Naive thymus-derived CD4-positive, alpha-beta T cell (primary cell): ENCODE data around the gene ANO4. TPM values are rescaled to one million over a fixed set of nuclear protein-coding genes. Genes with fewer than 3 reads are reported as not detected.

Experiments
- ATAC-seq: fragments of 150-1000 bp; cut with Tn5 transposase; 2 replicates; pipeline ENCODE4 v1.10.0; 2021; ENCODE audit warnings: mild to moderate bottlenecking, moderate library complexity
- CTCF ChIA-PET: fragments of 350-600 bp; sonication (Branson Sonifier 250); formaldehyde crosslinking; loops from one replicate; lab custom pipeline; 2021; ENCODE audit warnings: antibody characterized with exemption; lab: Charles Lee
- POLR2A ChIA-PET: fragments of 350-600 bp; sonication (Branson Sonifier 250); formaldehyde crosslinking; loops from one replicate; lab custom pipeline; 2021; ENCODE audit warnings: antibody characterized with exemption, inconsistent platforms; lab: Charles Lee
- DNase-seq, 9 donors: peaks; one replicate each; pipeline versions ENCODE4 v3.0.0 to v3.0.0-alpha.2; 2020 to 2022; ENCODE audit warnings: mixed read lengths in 1 of 9
- H3K27ac ChIP-seq: one replicate; pipeline ENCODE4 v1.7.0; 2013; ENCODE audit warnings: mild to moderate bottlenecking, low read depth, low read length, moderate library complexity
- H3K27me3 ChIP-seq, 2 donors: one replicate each; pipeline ENCODE4 v1.7.0; 2013; ENCODE audit warnings: low read length in 2 of 2, mild to moderate bottlenecking in 2 of 2, moderate library complexity in 2 of 2; ENCODE audit not compliant: control insufficient read depth in 2 of 2, insufficient read depth in 2 of 2
- H3K36me3 ChIP-seq, 3 experiments: 1 replicate in 2 of 3; 2 replicates in 1 of 3; pipeline ENCODE4 v1.7.0; 2013; ENCODE audit warnings: low read length in 3 of 3, mild to moderate bottlenecking in 3 of 3, moderate library complexity in 1 of 3; ENCODE audit not compliant: insufficient read depth in 3 of 3, control insufficient read depth in 2 of 3
- H3K4me1 ChIP-seq, 2 donors: one replicate each; pipeline ENCODE4 v1.7.0; 2013; ENCODE audit warnings: low read length in 2 of 2, mild to moderate bottlenecking in 2 of 2, moderate library complexity in 1 of 2; ENCODE audit not compliant: control insufficient read depth in 2 of 2, insufficient read depth in 2 of 2
- H3K4me3 ChIP-seq: 2 replicates; pipeline ENCODE4 v1.7.0; 2013; ENCODE audit warnings: mild to moderate bottlenecking, low read length
- H3K9me3 ChIP-seq, 3 experiments: 1 replicate in 2 of 3; 2 replicates in 1 of 3; pipeline ENCODE4 v1.7.0; 2013; ENCODE audit warnings: low read length in 3 of 3; ENCODE audit not compliant: control insufficient read depth in 2 of 3
- H3K27ac Mint-ChIP-seq, 9 donors: one replicate each; pipeline ENCODE4 v1.8.0; 2020 to 2022; ENCODE audit warnings: mixed read lengths in 9 of 9, mild to moderate bottlenecking in 8 of 9, moderate library complexity in 5 of 9, inconsistent platforms in 2 of 9
- H3K27me3 Mint-ChIP-seq, 5 donors: one replicate each; pipeline ENCODE4 v1.8.0; 2021 to 2022; ENCODE audit warnings: mixed read lengths in 5 of 5, mild to moderate bottlenecking in 1 of 5
- H3K36me3 Mint-ChIP-seq, 5 donors: one replicate each; pipeline ENCODE4 v1.8.0; 2020 to 2022; ENCODE audit warnings: mixed read lengths in 5 of 5, mild to moderate bottlenecking in 3 of 5, inconsistent platforms in 1 of 5
- H3K4me1 Mint-ChIP-seq, 7 donors: one replicate each; pipeline ENCODE4 v1.8.0; 2020 to 2022; ENCODE audit warnings: mixed read lengths in 7 of 7, mild to moderate bottlenecking in 3 of 7, inconsistent platforms in 1 of 7
- H3K4me3 Mint-ChIP-seq, 10 donors: one replicate each; pipeline ENCODE4 v1.8.0; 2020 to 2022; ENCODE audit warnings: mild to moderate bottlenecking in 10 of 10, mixed read lengths in 10 of 10, moderate library complexity in 6 of 10, inconsistent platforms in 2 of 10
- H3K9me3 Mint-ChIP-seq, 11 donors: one replicate each; pipeline ENCODE4 v1.8.0; 2020 to 2022; ENCODE audit warnings: mixed read lengths in 11 of 11, mild to moderate bottlenecking in 4 of 11, inconsistent platforms in 1 of 11, moderate library complexity in 1 of 11
- intact Hi-C, 2 donors: fragments of 100-400 bp; cut with micrococcal nuclease; formaldehyde crosslinking; loops; one replicate each; pipeline ENCODE4 v1.15.1; 2023
- polyA plus RNA-seq, 2 donors: library from polyadenylated mRNA; unstranded; fragments of 300-500 nt; fragmentation: Illumina TruSeq; gene quantifications; one replicate each; pipeline ENCODE4 v1.2.3, GENCODE V29; 2021
- total RNA-seq, 6 experiments: library from RNA in 5 of 6; stranded (reverse) in 5 of 6; gene quantifications; 1 replicate in 5 of 6; 2 replicates in 1 of 6; pipeline ENCODE4 v1.2.3 and lab custom pipeline; 2021 to 2026

ANO4 gene
- total and polyA plus RNA-seq, 7 experiments from 2014 or later, result not detected

DNA sequence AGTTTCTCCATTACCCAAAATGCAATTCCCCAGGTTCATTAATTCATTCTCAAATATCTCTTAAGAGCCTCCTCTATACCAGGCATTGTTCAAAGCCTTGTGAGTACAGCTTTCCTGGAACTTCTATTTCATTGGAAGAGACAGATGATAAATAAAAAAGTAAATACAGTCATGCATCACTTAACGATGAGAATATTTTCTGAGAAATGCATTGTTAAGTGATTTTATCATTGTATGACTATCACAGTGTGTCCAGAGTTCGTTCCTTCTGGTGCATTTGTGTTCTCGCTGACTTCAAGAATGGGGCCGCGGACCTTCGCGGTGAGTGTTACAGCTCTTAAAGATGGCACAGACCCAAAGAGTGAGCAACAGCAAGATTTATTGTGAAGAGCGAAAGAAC lies 66.0 kb downstream of the ANO4 start:
- H3K27me3 Mint-ChIP-seq, result peaks cover 0 to 4% (median 0%) of the 10 kb centered on the region in 5 donors
- Histone ChIP-seq H3K4me1 (no peaks in the 10 kb centered on the region), H3K27ac (no peak overlapping the region), H3K36me3 (no peaks in the 10 kb centered on the region), H3K4me3 (no peak overlapping the region), H3K27me3 (no peaks in the 10 kb centered on the region), H3K9me3 (no peaks in the 10 kb centered on the region)
- no peak for DNase-seq
- POLR2A ChIA-PET, result no interaction called here
- H3K36me3 Mint-ChIP-seq, result no peaks in the 10 kb centered on the region
- CTCF ChIA-PET, result no interaction called here
- peaks cover 0 to 12% (median 4%) of the 10 kb centered on the region in 11 donors for H3K9me3 Mint-ChIP-seq
- no peak for ATAC-seq
- H3K27ac Mint-ChIP-seq, result no peak overlapping the region
- intact Hi-C loops, result no loop called here
- H3K4me1 Mint-ChIP-seq, result no peaks in the 10 kb centered on the region
- H3K4me3 Mint-ChIP-seq, result no peak overlapping the region

DNA sequence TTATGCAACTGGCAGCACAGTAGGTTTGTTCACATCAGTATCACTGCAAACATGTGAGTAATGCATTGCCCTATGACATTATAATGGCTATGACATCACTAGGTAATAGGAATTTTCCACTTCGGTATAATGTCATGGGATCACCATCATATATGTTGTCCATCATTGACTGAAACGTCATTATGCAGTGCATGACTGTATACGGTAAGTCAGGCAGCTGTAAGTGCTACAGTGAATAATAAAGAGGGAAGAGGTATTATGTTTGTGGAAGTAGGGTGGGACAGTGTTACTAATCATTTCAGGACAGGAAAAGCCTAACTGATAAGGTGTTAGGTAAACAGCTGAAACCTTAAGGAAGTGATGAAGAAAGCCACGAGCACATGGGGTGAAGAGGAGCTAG lies 68.1 kb downstream of the ANO4 start:
- no peaks in the 10 kb centered on the region for H3K27me3 ChIP-seq
- peaks cover 0 to 8% (median 4%) of the 10 kb centered on the region in 11 donors for H3K9me3 Mint-ChIP-seq
- POLR2A ChIA-PET, result no interaction called here

DNA sequence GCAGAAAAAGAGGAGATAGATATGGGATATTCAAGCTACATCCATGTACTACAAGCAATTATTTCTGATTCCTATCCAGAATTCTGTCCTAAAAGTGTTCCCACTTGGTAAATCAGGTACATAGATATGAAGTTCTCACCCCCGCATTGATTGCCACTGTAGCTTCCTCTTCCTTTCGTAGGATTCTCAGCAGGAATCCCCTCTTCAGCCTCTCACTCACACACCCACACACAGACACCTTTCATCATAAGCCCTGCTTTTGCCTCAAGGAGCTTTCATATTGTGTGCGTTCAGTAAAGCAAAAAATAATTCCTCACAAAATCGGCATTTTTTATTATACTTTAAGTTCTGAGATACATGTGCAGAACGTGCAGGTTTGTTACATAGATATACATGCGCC lies 69.8 kb downstream of the ANO4 start:
- H3K4me1 Mint-ChIP-seq, result no peaks in the 10 kb centered on the region
- POLR2A ChIA-PET, result no interaction called here
- no peak overlapping the region for H3K4me3 ChIP-seq
- H3K4me3 Mint-ChIP-seq, result no peak overlapping the region
- no peak overlapping the region for H3K27ac Mint-ChIP-seq
- no peak overlapping the region for H3K27ac ChIP-seq
- DNase-seq, result no peak
- H3K27me3 Mint-ChIP-seq, result peaks cover 0 to 4% (median 0%) of the 10 kb centered on the region in 5 donors
- no peaks in the 10 kb centered on the region for H3K36me3 Mint-ChIP-seq
- H3K4me1 ChIP-seq, result no peaks in the 10 kb centered on the region
- no peaks in the 10 kb centered on the region for H3K9me3 ChIP-seq
- no peak for ATAC-seq
- H3K36me3 ChIP-seq, result no peaks in the 10 kb centered on the region
- intact Hi-C loops, result no loop called here
- H3K9me3 Mint-ChIP-seq, result peaks cover 0 to 6% (median 4%) of the 10 kb centered on the region in 11 donors
- CTCF ChIA-PET, result no interaction called here
- no peaks in the 10 kb centered on the region for H3K27me3 ChIP-seq

More for the DNA sequence above, 68.1 kb downstream of the ANO4 start:
- Mint-ChIP-seq H3K27me3 (peaks cover 0 to 4% (median 0%) of the 10 kb centered on the region in 5 donors), H3K36me3 (no peaks in the 10 kb centered on the region), H3K4me1 (no peaks in the 10 kb centered on the region), H3K27ac (no peak overlapping the region), H3K4me3 (no peak overlapping the region)
- H3K4me3 ChIP-seq, result no peak overlapping the region
- CTCF ChIA-PET, result no interaction called here
- intact Hi-C loops, result no loop called here
- H3K9me3 ChIP-seq, result no peaks in the 10 kb centered on the region
- H3K36me3 ChIP-seq, result no peaks in the 10 kb centered on the region
- no peak overlapping the region for H3K27ac ChIP-seq
- no peaks in the 10 kb centered on the region for H3K4me1 ChIP-seq
- ATAC-seq, result no peak
- DNase-seq, result no peak

GRCh38 chr12:100867639-100868393 lies 73.2 kb downstream of the ANO4 start:
- DNase-seq, result no peak
- ChIA-PET CTCF (no interaction called here), POLR2A (no interaction called here)
- ATAC-seq, result no peak
- intact Hi-C loops, result no loop called here
- Mint-ChIP-seq H3K27me3 (peaks cover 0 to under 1% (median 0%) of the 10 kb centered on the region in 5 donors), H3K36me3 (no peaks in the 10 kb centered on the region), H3K9me3 (peaks cover 0 to 13% (median under 1%) of the 10 kb centered on the region in 11 donors), H3K4me1 (no peaks in the 10 kb centered on the region), H3K4me3 (no peak overlapping the region), H3K27ac (no peak overlapping the region)
- H3K36me3 ChIP-seq, result no peaks in the 10 kb centered on the region
- no peak overlapping the region for H3K4me3 ChIP-seq
- no peaks in the 10 kb centered on the region for H3K9me3 ChIP-seq
- H3K4me1 ChIP-seq, result no peaks in the 10 kb centered on the region
- no peak overlapping the region for H3K27ac ChIP-seq
- H3K27me3 ChIP-seq, result no peaks in the 10 kb centered on the region

DNA sequence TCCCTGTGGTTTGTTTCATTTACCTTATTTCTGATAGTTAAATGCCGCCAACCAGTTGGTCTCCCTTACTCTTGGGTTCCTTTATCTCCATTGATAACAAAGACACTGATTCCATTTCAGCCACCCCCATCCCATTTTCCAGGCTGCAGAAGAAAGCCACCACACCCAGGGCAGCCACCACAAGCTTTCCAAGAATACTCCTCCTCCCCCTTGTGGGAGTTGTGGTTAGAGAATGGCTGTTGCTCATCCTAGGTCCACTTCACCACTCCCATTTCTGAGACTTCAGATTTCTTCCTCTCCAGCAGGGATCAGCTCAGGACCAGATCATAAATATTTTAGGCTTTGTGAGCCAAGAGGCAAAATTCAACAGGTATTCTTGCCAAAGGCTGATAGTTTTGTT lies 73.9 kb downstream of the ANO4 start:
- ChIA-PET CTCF (no interaction called here), POLR2A (no interaction called here)
- Histone ChIP-seq H3K27me3 (no peaks in the 10 kb centered on the region), H3K4me1 (no peaks in the 10 kb centered on the region), H3K9me3 (no peaks in the 10 kb centered on the region), H3K4me3 (no peak overlapping the region), H3K36me3 (no peaks in the 10 kb centered on the region), H3K27ac (no peak overlapping the region)
- Mint-ChIP-seq H3K27me3 (no peaks in the 10 kb centered on the region), H3K4me3 (no peak overlapping the region), H3K36me3 (peaks cover 0 to 5% (median 0%) of the 10 kb centered on the region in 5 donors), H3K9me3 (peaks cover 0 to 20% (median 7%) of the 10 kb centered on the region in 11 donors), H3K4me1 (no peaks in the 10 kb centered on the region), H3K27ac (no peak overlapping the region)
- intact Hi-C loops, result no loop called here
- DNase-seq (no peak), ATAC-seq (no peak)

GRCh38 chr12:100871195-100871734 lies 76.7 kb downstream of the ANO4 start:
- Mint-ChIP-seq H3K27me3 (peaks cover 0 to 3% (median 0%) of the 10 kb centered on the region in 5 donors), H3K27ac (no peak overlapping the region), H3K4me1 (no peaks in the 10 kb centered on the region), H3K9me3 (peaks cover 3 to 39% (median 13%) of the 10 kb centered on the region in 11 donors), H3K36me3 (peaks cover 0 to 9% (median 0%) of the 10 kb centered on the region in 5 donors), H3K4me3 (no peak overlapping the region)
- DNase-seq, result no peak
- H3K4me3 ChIP-seq, result no peak overlapping the region
- H3K27me3 ChIP-seq, result no peaks in the 10 kb centered on the region
- H3K27ac ChIP-seq, result no peak overlapping the region
- H3K9me3 ChIP-seq, result peaks cover 0 to 6% (median 0%) of the 10 kb centered on the region in 3 experiments
- intact Hi-C loops, result no loop called here
- ChIA-PET POLR2A (no interaction called here), CTCF (no interaction called here)
- H3K36me3 ChIP-seq, result no peaks in the 10 kb centered on the region
- no peak for ATAC-seq
- H3K4me1 ChIP-seq, result no peaks in the 10 kb centered on the region

DNA sequence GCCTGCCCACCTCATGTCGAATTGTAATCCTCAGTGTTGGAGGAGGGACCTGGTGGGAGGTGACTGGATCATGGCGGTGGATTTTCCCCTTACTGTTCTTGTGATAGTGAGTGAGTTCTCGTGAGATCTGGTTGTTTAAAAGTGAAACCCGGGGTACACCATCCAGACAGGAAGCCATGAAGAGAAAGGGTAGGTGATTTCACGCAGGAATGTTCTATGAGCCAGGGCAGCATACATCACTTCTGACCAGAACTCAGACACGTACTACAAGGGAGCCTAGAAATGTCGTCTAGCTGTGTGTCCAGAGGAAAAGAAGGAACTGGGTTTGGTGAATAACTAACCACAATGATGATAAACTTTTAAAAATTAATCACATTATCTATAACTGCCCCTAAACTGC lies 80.6 kb downstream of the ANO4 start:
- H3K9me3 Mint-ChIP-seq, result peaks cover 4 to 36% (median 13%) of the 10 kb centered on the region in 11 donors
- peaks cover 0 to 9% (median 0%) of the 10 kb centered on the region in 5 donors for H3K36me3 Mint-ChIP-seq
- Histone ChIP-seq H3K36me3 (no peaks in the 10 kb centered on the region), H3K9me3 (peaks cover 0 to 6% (median 0%) of the 10 kb centered on the region in 3 experiments), H3K4me3 (no peak overlapping the region), H3K27ac (no peak overlapping the region), H3K27me3 (no peaks in the 10 kb centered on the region), H3K4me1 (no peaks in the 10 kb centered on the region)
- ATAC-seq (no peak), DNase-seq (no peak)
- CTCF ChIA-PET, result no interaction called here
- peaks cover 0 to 5% (median 0%) of the 10 kb centered on the region in 5 donors for H3K27me3 Mint-ChIP-seq
- intact Hi-C loops, result no loop called here
- no peaks in the 10 kb centered on the region for H3K4me1 Mint-ChIP-seq
- H3K27ac Mint-ChIP-seq, result no peak overlapping the region
- no peak overlapping the region for H3K4me3 Mint-ChIP-seq
- POLR2A ChIA-PET, result no interaction called here
